ENCODE results near the gene GALNT5.

GALNT5 gene

GRCh38 chr2:157296958-157297357 lies 39.5 kb downstream of the GALNT5 start:
- no peak for DNase-seq

GRCh38 chr2:157301307-157301706 lies 43.8 kb downstream of the GALNT5 start:
- DNase-seq, result no peak

DNA sequence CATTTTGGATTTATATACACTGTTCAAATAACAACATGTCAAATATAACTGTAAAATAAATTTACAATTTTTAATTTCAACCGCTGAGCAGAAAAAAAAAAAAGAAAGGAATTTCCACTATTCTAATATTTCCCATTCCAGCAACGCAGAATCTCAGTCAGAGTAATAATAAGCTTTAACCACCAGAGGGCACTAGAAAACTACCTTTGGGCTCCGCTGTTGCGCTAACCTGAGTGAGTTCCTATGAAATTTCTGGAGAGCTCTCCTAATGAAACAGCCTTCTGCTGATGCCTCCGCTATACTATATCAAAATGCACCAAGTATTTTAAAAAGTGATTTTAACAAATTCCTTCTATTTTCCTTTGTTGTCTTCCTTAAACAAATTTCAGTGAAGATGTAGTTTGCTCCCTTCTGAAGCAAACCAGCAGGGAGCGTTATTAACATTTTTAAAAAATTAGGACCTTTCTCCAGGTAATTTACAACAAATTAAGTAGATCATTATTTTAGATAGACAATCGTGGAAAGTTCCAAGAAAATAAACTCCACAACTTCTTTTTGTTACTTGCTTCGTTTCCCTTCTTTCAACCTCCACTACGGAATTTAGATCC lies 45.1 kb downstream of the GALNT5 start:
- DNase-seq, result peak; percentile 84

DNA sequence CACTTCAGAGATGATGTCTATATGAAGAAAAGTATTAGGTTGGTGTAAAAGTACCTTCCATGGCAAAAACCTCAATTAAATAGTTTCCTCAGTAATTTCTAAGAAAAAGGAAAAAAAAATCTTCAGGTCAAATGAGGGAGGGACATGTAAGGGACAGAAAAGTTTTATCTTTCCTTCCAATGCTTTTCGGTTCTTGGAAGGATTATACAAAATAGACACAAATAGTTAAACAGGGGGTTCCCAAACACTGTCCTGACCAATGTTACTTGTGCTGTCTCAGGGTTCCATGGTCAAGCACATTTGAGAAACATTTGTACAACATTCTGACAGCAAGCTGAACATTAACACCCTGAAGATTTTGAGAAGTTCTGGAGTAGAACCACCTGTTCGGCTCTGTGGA lies 46.1 kb downstream of the GALNT5 start:
- DNase-seq, result peak; percentile 72

GRCh38 chr2:157304811-157305722 lies 47.6 kb downstream of the GALNT5 start:
- DNase-seq, result no peak

GRCh38 chr2:157305723-157306110 lies 48.2 kb downstream of the GALNT5 start:
- DNase-seq, result no peak

DNA sequence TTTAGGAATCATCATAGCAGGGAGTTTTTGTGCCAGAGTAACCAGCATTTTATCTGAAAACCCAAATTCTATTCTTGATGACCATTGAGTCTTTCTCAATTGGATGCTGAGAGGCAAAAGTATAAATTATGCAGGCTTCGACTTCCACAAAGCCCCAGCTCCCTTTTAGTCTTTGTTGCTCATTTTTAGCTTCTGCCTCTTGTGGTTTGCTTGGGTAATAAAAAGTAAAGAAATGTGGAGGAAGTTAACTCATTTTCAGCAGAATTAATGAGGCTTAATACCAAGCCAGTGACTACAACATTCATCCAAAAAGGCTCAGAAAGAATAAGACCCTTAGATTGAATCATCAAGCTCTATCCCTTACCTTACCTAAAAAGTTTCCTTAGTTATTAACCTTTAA lies 49.5 kb downstream of the GALNT5 start:
- DNase-seq, result peak; percentile 48

GRCh38 chr2:157309878-157310277 lies 52.4 kb downstream of the GALNT5 start:
- no peak for DNase-seq

DNA sequence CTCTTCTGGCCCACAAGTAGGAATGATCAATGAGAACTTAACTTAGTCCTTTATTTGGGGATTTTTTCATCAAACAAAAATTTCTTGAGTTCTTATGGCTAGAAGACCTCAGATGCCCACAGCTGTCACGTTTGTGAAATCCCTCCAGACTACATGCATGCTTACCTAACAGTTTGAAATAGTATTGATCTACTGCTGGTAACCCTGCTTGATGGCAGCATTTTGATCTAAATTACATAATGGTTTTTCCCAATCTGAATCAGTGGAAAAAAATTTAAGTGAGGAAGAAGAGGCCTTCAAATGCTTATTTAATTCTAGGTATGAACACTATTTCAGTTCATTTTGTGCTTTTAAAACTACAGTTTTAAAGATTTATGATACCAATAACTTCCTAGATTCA lies 54.2 kb downstream of the GALNT5 start:
- no peak for DNase-seq

GRCh38 chr2:157312866-157313486 lies 55.5 kb downstream of the GALNT5 start:
- no peak for DNase-seq

GRCh38 chr2:157315901-157316300 lies 58.4 kb downstream of the GALNT5 start:
- DNase-seq, result no peak

GRCh38 chr2:157318884-157319283 lies 61.4 kb downstream of the GALNT5 start:
- DNase-seq, result no peak

DNA sequence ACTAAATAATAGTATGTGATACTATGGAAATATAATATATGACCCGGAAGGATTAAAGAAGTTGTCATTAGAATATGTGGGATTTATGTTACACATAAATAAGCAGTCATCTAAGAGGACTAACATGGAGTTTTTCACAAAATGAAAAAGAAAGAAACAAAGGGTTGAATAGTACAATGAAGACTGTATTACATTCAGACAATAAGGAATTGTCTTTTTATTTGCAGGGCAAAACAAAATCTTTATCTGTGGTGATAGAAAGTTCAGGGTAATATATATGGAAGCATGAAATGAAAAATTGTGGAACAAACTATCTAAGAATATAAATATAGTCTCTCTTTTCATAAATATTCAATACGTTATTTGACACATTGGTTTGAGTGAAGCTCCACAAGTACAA lies 62.3 kb downstream of the GALNT5 start:
- DNase-seq, result no peak

DNA sequence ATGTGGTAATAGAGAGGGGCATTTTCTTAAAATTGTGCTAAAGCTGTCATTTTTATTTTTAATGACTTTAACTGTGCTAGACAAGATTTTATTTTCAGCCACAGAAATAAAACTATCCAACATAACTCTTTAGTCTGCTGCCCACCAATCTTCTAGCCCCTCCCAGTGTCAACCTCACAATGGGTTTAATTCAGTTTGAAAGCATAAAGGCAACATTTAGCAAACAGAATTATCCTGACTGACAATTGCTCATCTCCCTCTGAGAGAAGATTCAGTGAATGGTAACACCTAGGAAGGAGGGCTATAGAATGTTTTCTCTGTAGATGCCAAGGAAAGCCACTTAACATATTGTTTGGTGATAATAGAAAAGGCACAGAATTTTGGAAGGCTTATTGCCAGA lies 62.9 kb downstream of the GALNT5 start:
- DNase-seq, result no peak

GRCh38 chr2:157321466-157321865 lies 64.0 kb downstream of the GALNT5 start:
- peak; percentile 15 for DNase-seq

- no peak for DNase-seq
Measured at GRCh38 chr2:157322432-157322831, 64.9 kb downstream of the GALNT5 start.

DNA sequence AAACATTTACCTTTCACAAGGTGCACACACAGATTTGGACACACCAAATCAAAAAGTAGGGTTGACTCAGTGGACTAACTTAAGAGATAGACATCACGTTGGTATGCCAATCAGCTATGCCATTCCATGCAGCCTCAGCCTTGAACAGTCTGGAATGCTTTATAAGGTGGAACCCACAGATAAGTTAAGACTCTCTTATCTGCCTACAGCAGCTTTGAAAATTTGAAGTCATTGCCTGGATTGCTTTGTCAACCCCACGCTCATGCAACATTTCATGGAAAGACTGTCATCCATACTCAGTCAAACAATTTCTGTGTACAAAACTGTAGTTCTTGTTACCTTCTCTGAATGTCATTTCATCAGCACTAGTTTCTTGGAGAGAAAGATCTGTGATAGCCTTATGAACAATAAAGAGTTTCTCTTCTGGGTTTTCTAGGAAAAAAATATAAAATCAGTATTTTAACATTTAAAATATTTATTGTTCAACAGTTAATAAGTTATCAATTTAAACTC lies 66.9 kb downstream of the GALNT5 start:
- DNase-seq, result peak; percentile 96

DNA sequence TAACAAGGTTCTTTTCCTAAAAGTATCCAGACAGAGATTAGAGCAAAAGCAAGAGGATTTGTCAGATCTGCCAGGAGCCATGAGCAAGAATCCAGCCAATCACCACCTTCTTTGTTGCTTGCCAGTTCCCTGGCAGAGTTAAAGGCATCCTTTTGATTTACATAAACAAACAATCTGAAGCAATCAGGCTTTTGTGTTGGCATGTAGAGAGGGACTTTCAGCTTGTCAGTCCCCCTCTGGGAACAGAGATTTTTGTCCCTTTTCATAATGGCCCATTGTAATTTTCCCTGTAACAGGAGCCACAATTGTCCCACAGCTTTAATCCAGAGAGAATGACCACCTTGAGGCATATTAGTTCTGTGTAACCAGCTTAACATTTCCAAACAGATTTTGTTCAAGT lies 68.3 kb downstream of the GALNT5 start, which contains the start of gene ERMN:
Gene ERMN (minus strand): TSS at position 39 of the 400 bp plus-strand sequence. CDS start 182 bp downstream, outside the sequence.
- peak; percentile 34 for DNase-seq

DNA sequence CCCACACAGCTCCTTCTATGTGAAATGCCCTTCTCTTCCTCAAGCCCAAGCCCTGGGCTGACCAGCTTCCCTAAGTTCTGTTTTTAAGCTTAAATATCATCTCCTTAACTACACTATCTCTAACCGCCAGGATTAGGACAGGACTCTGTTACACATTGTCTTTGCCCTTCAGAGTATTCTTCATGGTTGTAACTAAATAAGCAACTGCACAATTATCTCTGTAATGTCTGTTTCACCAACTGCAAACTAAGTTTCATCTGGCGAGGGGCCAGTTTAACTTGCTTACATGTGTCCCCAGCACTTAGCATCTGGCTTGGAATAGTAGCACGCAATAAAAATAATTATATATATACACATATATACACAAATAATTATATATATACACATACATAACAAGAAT lies 69.2 kb downstream of the GALNT5 start:
- DNase-seq, result peak; percentile 81

- peak; percentile 59 for DNase-seq
Measured at GRCh38 chr2:157327200-157327599, 69.7 kb downstream of the GALNT5 start.

DNA sequence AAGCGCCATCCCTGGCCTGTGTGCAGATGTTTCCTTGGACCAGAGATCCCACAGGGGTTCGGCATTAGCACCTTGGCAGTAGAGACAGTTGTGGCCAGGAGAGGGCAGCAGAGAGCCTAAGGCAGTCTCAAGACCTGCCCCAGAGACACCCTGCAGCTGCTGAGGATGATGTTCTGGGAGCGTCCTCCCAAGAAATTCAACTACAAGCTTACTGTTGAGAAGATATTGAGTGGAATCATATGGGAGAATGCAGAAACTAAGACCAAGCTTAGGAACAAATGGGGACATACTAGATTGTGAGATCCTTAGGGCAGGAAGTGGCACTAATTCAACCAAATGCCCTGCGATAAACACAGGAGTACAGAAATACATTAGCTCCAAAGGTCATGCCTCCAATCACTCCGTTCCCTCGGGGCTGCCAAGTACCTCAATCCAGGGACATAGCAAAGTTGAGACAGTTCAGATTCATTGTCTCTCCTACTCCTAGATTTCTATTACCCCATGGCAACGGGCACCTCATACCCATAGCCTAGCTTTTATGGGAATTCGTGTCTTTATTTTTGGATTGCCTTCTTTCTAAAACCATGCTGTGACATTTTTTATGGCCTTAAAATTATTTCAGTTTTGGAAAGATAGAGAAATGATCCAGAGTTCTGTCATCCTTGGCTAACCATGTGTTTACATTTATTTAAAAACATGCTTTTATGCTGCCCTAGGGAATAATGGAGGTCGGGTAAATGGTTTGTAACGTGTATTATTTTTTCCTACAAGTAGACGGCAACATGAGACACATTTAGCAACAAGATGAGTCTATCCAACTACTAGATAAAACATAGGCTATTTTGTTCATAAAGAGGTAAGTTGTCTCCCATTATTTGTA lies 70.4 kb downstream of the GALNT5 start:
- DNase-seq, result peak; percentile 92

GRCh38 chr2:157329524-157329923 lies 72.0 kb downstream of the GALNT5 start:
- DNase-seq, result no peak

All from OCI-M1 (cell line).